Pancreas (tissue), 10 donors: ENCODE data around the gene CCL1. TPM values are rescaled to one million over a fixed set of nuclear protein-coding genes. Genes with fewer than 3 reads are reported as not detected.

ENCODE experiments used
- ATAC-seq, 4 donors: fragments of 200-7000 bp; cut with Tn5 transposase; one replicate each; pipeline versions ENCODE4 v1.8.0 to v1.9.1; 2020; ENCODE audit warnings: mild to moderate bottlenecking in 4 of 4, moderate library complexity in 4 of 4
- DNase-seq, 6 donors: peaks; one replicate each; pipeline ENCODE4 v3.0.0-alpha.2; 2020
- FAIRE-seq: peaks from 2 replicates; lab custom pipeline; 2012; peaks lifted over from hg19 to GRCh38; lab: Jason Lieb, UNC
- H3K27ac ChIP-seq, 4 donors: fragments of 200-600 bp; sonication (generic); 1 replicate in 3 of 4; 2 replicates in 1 of 4; pipeline versions ENCODE4 v1.5.0 to v1.8.0; 2020
- H3K27me3 ChIP-seq, 4 donors: fragments of 200-600 bp; one replicate each; pipeline ENCODE4 v1.8.0; 2021
- H3K36me3 ChIP-seq, 3 donors: fragments of 200-600 bp; sonication (generic) in 1 of 3; one replicate each; pipeline versions ENCODE4 v1.5.0 to v1.8.0; 2020 to 2021
- H3K4me1 ChIP-seq, 3 donors: fragments of 200-600 bp; one replicate each; pipeline ENCODE4 v1.8.0; 2021
- H3K4me3 ChIP-seq, 4 donors: fragments of 200-600 bp; sonication (generic) in 2 of 4; one replicate each; pipeline versions ENCODE4 v1.5.0 to v1.8.0; 2020 to 2021
- H3K9me3 ChIP-seq, 4 donors: fragments of 200-600 bp; one replicate each; pipeline ENCODE4 v1.8.0; 2021
- CTCF ChIP-seq, 4 donors: fragments of 200-600 bp; sonication (generic) in 3 of 4; IDR thresholded peaks; one replicate each; pipeline versions ENCODE4 v1.5.0 to v1.8.0; 2021; ENCODE audit warnings: antibody characterized with exemption in 4 of 4
- WGBS, 2 donors: extraction: QIAGEN DNeasy Blood & Tissue Kit; methylation state at CpG; one replicate each; pipeline ENCODE4 v1.1.7; 2013; 5-methylcytosine and 5-hydroxymethylcytosine counted together
- intact Hi-C, 3 donors: fragments of 100-400 bp; cut with DNase I; formaldehyde crosslinking; loops; one replicate each; pipeline versions ENCODE4 v1.11.1 to v1.14.2; 2022
- polyA plus RNA-seq, 2 donors: library from polyadenylated mRNA; stranded (reverse); fragments of 200-250 nt; gene quantifications; one replicate each; pipeline ENCODE4 v1.2.3, GENCODE V29; 2013
- total RNA-seq, 6 donors: library from RNA; stranded (reverse); fragmentation: NEBNext Ultra II Directional in 4 of 6; extraction: Animal tissue kit (Norgen Biotek cat#: 25700) in 4 of 6; gene quantifications; one replicate each; pipeline versions ENCODE4 v1.2.1 to v1.2.4, GENCODE V29; 2021 to 2023
- donor health status: healthy with polysubstance abuse.
- donor health status: DM: no; HTN: no; CAD: no; lungs with moderate emphysema.
- donor health status: DM: no; HTN: no; CAD: no.
- donor health status: control.
- donor health status: control.
- donor health status: Bipolar disorder and iron deficiency.
- donor health status: DM: yes; HTN: yes; CAD: no.
- donor health status: DM: no; HTN: no; CAD: no.
- donor health status: DM: no; HTN: no; CAD: no.
- donor health status: DM: yes; HTN: yes; CAD: no.

Gene CCL1
- total and polyA plus RNA-seq, 8 donors: not detected

DNA sequence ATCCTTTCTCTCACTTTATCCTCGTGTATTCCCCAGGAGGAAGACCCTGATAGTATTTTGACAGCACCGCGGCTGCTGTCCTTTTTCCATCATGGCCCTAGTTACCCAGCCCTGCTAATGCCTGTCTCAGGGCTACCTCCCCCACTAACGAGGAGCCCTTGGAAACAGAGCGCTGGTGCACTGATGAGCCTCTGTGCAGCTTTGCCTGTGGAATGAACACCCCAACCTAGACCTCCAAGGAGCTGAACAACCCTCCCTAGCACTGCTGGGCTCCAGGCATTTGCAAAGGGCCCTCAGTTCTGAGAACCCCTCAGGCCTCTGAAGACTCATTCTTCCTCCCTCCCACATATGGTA, 23.3 kb upstream of the CCL1 start:
- ATAC-seq: no peak
- no peak overlapping the region for H3K27ac ChIP-seq
- no peak overlapping the region for H3K4me3 ChIP-seq
- TF ChIP-seq CTCF (IDR thresholded peaks at IDR 0.05): no peak
- no peaks in the 10 kb centered on the region for H3K36me3 ChIP-seq
- H3K9me3 ChIP-seq: no peaks in the 10 kb centered on the region
- DNase-seq: no peak
- H3K27me3 ChIP-seq: no peaks in the 10 kb centered on the region
- no peaks in the 10 kb centered on the region for H3K4me1 ChIP-seq
- 66 to 72% methylated on average over 5 of the region's 5 CpGs for WGBS, 2 donors
- no peak for FAIRE-seq
- intact Hi-C loops: no loop called here

DNA sequence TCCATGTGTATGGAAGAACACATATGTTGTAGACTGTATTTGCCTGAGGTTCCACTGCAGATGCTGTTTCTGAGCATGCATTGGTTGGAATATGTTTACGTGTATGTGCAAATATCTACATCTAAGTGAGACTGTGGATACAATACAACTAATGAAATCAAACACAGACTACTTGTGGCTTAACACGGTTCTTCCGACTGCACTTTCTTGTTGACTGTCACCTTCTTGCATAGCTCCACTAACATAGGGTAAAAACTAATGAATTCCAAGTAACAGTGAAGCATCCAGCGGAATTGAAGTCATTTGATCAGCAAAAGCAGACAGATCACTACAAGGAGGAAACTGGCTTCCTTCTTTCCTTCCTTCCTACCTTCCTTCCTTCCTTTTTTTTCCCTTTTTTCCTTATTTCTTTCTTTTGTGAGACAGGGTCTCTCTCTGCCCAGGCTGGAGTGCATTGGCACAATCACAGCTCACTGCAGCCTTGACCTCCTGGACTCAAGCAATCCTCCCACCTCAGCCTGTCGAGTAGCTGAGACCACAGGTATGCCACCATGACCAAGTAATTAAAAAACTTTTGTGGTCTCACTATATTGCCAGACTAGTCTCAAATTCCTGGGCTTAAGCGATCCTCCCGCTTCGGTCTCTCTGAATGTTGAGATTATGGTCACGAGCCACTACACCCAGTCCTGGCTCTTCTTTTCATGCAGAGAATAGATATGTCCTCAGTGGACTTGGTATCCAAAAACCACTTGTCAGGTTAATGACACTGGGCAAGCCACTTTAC, 22.0 kb upstream of the CCL1 start:
- intact Hi-C loops: no loop called here
- no peak for TF ChIP-seq CTCF (IDR thresholded peaks at IDR 0.05)
- DNase-seq (no peak), FAIRE-seq (no peak), ATAC-seq (no peak)
- Histone ChIP-seq H3K36me3 (no peaks in the 10 kb centered on the region), H3K4me1 (no peaks in the 10 kb centered on the region), H3K27ac (no peak overlapping the region), H3K4me3 (no peak overlapping the region), H3K27me3 (no peaks in the 10 kb centered on the region), H3K9me3 (no peaks in the 10 kb centered on the region)
- WGBS, 2 donors: 55 to 60% methylated on average over 9 of the region's 9 CpGs

DNA sequence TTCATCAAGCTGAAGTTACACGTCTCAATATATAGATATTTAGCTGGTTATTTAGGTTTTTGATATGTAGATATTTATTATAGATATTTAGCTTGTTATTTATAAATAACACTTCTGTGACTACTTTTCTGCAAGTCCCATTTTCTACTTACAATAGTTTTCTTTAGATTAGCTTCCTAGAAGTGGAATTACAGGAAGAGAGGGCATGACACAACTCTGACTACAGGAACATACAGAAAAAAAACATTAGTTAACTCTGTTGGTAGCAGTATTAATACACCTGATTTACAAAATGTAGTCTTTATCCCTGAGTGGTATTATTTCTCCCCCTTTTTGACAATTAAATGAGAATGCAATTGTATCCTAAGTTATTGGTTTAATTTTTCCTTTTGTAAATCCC, 21.2 kb upstream of the CCL1 start:
- FAIRE-seq (no peak), DNase-seq (no peak)
- no peak for TF ChIP-seq CTCF (IDR thresholded peaks at IDR 0.05)

DNA sequence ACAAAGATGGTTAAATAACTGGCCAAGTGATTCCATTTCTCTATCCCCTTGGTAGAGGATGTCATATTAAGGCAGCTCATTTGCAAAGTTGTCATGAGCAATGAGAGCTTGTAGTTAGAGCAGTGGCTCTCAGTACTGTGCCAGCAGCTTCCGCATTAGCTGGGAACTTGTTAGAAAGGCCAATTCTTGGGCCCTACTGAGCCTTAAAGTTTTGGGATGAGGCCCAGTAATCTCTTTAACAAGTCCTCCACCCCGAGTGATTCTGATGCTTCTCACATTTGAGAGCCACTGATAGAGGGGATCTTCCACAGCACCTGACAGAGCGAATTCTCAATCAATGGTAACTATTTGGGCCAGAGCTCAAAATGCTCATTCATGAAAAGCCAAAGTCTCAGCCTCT, 20.2 kb upstream of the CCL1 start:
- no peak for TF ChIP-seq CTCF (IDR thresholded peaks at IDR 0.05)
- H3K9me3 ChIP-seq: no peaks in the 10 kb centered on the region
- intact Hi-C loops: no loop called here
- H3K4me3 ChIP-seq: no peak overlapping the region
- no peaks in the 10 kb centered on the region for H3K27me3 ChIP-seq
- no peaks in the 10 kb centered on the region for H3K36me3 ChIP-seq
- no peak for ATAC-seq
- H3K27ac ChIP-seq: no peak overlapping the region
- DNase-seq: no peak
- FAIRE-seq: no peak
- WGBS, 2 donors: 58 to 60% methylated on average over 3 of the region's 3 CpGs
- H3K4me1 ChIP-seq: no peaks in the 10 kb centered on the region

More for the DNA sequence above, 21.2 kb upstream of the CCL1 start:
- no peaks in the 10 kb centered on the region for H3K27me3 ChIP-seq
- no peaks in the 10 kb centered on the region for H3K4me1 ChIP-seq
- intact Hi-C loops: no loop called here
- H3K4me3 ChIP-seq: no peak overlapping the region
- WGBS, 2 donors: 75% methylated on average over 1 of the region's 1 CpG
- H3K36me3 ChIP-seq: no peaks in the 10 kb centered on the region
- H3K9me3 ChIP-seq: no peaks in the 10 kb centered on the region
- no peak overlapping the region for H3K27ac ChIP-seq
- no peak for ATAC-seq

DNA sequence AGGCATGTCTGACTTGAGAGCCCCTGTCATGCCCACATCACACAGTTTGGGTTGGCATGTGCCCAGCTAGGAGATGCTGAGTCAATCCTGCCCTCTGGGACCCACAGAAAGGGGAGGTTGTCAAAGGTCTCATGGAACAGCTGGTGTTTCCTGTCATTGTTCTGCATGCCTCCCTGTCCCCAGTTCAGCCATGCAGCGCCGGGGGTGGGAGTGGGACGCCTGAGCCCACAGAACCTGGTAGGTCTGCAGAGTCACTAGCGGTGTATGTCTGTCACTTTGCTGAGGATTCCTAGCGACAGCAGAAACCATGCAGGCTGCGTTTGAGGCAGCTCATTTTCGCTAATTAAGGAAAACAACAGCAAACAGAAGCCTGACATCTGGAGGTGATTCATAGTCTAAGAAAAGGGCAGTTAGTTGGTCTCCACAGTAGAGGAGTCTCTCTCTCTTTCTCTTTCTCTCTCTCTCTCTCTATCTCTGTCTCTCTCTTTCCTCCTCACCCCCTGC, 19.6 kb upstream of the CCL1 start:
- Histone ChIP-seq H3K4me1 (no peaks in the 10 kb centered on the region), H3K27ac (no peak overlapping the region), H3K9me3 (no peaks in the 10 kb centered on the region), H3K36me3 (no peaks in the 10 kb centered on the region), H3K27me3 (no peaks in the 10 kb centered on the region), H3K4me3 (no peak overlapping the region)
- FAIRE-seq: no peak
- WGBS, 2 donors: 20 to 21% methylated on average over 7 of the region's 7 CpGs
- intact Hi-C loops: no loop called here
- no peak for DNase-seq
- TF ChIP-seq CTCF (IDR thresholded peaks at IDR 0.05): no peak
- no peak for ATAC-seq
